HUES64 (cell line): Measurements from ENCODE around the gene AEN.
A peak's percentile ranks its signal among the peaks of the same experiment; 100 is the strongest.

Experiments used
- H3K27ac ChIP-seq: 2 replicates; pipeline ENCODE4 v1.7.0; 2013; ENCODE audit warnings: low read depth, low read length, inconsistent platforms
- H3K27me3 ChIP-seq: 2 replicates; pipeline ENCODE4 v1.6.1; 2013; ENCODE audit warnings: mild to moderate bottlenecking, low read length; ENCODE audit not compliant: insufficient read depth
- H3K36me3 ChIP-seq: 2 replicates; pipeline ENCODE4 v1.6.1; 2013; ENCODE audit warnings: mild to moderate bottlenecking, low read length; ENCODE audit not compliant: insufficient read depth
- H3K4me1 ChIP-seq: 2 replicates; pipeline ENCODE4 v1.6.1; 2013; ENCODE audit warnings: mild to moderate bottlenecking, low read length, moderate library complexity; ENCODE audit not compliant: insufficient read depth
- H3K4me3 ChIP-seq: 2 replicates; pipeline ENCODE4 v1.5.1; 2013; ENCODE audit warnings: mild to moderate bottlenecking, low read length, moderate library complexity
- H3K9ac ChIP-seq: 2 replicates; pipeline ENCODE4 v1.6.1; 2013; ENCODE audit warnings: mild to moderate bottlenecking, low read depth, low read length
- H3K9me3 ChIP-seq: 2 replicates; pipeline ENCODE4 v1.6.1; 2013; ENCODE audit warnings: low read depth, low read length; ENCODE audit not compliant: insufficient read depth
- WGBS: fragments of 150-250, 120-280 bp; methylation state at CpG from one replicate; pipeline ENCODE4 v1.1.7; 2013; ENCODE audit warnings: missing lambda C conversion rate; 5-methylcytosine and 5-hydroxymethylcytosine counted together

Gene AEN

GRCh38 chr15:88605189-88606069, 15.7 kb upstream of the AEN start:
- H3K9ac ChIP-seq, result no peak overlapping the region
- H3K27ac ChIP-seq, result no peak overlapping the region
- WGBS, result 1% methylated on average over 58 of the region's 58 CpGs
- peaks cover 28% of the 10 kb centered on the region for H3K4me1 ChIP-seq
- no peaks in the 10 kb centered on the region for H3K36me3 ChIP-seq
- H3K27me3 ChIP-seq, result peaks cover 70% of the 10 kb centered on the region
- no peaks in the 10 kb centered on the region for H3K9me3 ChIP-seq
- peak overlapping the region; percentile 44 for H3K4me3 ChIP-seq

- Histone ChIP-seq H3K4me1 (peaks cover 36% of the 10 kb centered on the region), H3K4me3 (peak overlapping the region; percentile 44), H3K36me3 (no peaks in the 10 kb centered on the region)
Measured at GRCh38 chr15:88606070-88606794, 14.9 kb upstream of the AEN start.

GRCh38 chr15:88607951-88608350, 13.2 kb upstream of the AEN start:
- no peaks in the 10 kb centered on the region for H3K36me3 ChIP-seq
- H3K4me1 ChIP-seq, result peaks cover 48% of the 10 kb centered on the region
- H3K27me3 ChIP-seq, result peaks cover 70% of the 10 kb centered on the region
- H3K4me3 ChIP-seq, result no peak overlapping the region
- WGBS, result 82% methylated on average over 1 of the region's 1 CpG
- no peaks in the 10 kb centered on the region for H3K9me3 ChIP-seq
- H3K27ac ChIP-seq, result no peak overlapping the region
- H3K9ac ChIP-seq, result no peak overlapping the region

More at GRCh38 chr15:88606070-88606794, 14.9 kb upstream of the AEN start:
- Histone ChIP-seq H3K9me3 (no peaks in the 10 kb centered on the region), H3K9ac (no peak overlapping the region), H3K27ac (no peak overlapping the region), H3K27me3 (peaks cover 73% of the 10 kb centered on the region)
- 16% methylated on average over 20 of the region's 26 CpGs for WGBS

DNA sequence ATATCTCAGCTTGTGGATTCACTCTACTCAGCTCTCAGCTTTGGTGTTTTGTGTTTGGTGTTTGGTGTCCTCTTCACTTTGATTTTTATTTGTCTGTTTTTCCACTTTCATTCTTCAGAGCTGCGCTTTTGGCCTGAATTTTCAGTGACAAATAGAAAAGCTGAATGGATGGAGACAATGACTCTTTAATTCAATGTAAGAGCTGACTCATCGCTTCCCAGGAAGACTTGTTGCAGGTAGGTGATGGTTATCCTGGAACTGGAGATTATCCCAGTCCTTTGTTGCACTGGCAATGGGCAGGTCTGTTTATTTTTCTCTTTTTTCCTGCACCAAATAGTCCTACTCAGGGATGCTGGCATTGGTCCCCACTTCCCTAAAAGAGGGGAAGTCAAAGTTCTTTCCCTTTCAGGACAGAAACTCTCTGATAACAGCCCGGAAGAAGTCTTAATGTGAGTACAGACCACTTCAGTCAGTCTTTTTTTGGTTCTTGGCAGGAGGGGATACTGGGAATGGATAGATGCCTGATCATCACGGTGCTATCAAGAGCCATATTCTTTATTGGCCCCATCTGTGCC, 12.4 kb upstream of the AEN start:
- WGBS, result 85% methylated on average over 4 of the region's 4 CpGs
- Histone ChIP-seq H3K4me3 (no peak overlapping the region), H3K36me3 (no peaks in the 10 kb centered on the region), H3K9me3 (no peaks in the 10 kb centered on the region), H3K4me1 (peaks cover 50% of the 10 kb centered on the region), H3K9ac (no peak overlapping the region), H3K27me3 (peaks cover 66% of the 10 kb centered on the region), H3K27ac (no peak overlapping the region)

GRCh38 chr15:88609344-88610090, 11.6 kb upstream of the AEN start:
- Histone ChIP-seq H3K9me3 (no peaks in the 10 kb centered on the region), H3K27ac (no peak overlapping the region), H3K27me3 (peaks cover 65% of the 10 kb centered on the region), H3K4me1 (peaks cover 57% of the 10 kb centered on the region), H3K4me3 (no peak overlapping the region), H3K9ac (no peak overlapping the region), H3K36me3 (no peaks in the 10 kb centered on the region)
- WGBS, result 77% methylated on average over 4 of the region's 4 CpGs

GRCh38 chr15:88610701-88611231, 10.4 kb upstream of the AEN start:
- H3K9ac ChIP-seq, result no peak overlapping the region
- H3K27ac ChIP-seq, result no peak overlapping the region

DNA sequence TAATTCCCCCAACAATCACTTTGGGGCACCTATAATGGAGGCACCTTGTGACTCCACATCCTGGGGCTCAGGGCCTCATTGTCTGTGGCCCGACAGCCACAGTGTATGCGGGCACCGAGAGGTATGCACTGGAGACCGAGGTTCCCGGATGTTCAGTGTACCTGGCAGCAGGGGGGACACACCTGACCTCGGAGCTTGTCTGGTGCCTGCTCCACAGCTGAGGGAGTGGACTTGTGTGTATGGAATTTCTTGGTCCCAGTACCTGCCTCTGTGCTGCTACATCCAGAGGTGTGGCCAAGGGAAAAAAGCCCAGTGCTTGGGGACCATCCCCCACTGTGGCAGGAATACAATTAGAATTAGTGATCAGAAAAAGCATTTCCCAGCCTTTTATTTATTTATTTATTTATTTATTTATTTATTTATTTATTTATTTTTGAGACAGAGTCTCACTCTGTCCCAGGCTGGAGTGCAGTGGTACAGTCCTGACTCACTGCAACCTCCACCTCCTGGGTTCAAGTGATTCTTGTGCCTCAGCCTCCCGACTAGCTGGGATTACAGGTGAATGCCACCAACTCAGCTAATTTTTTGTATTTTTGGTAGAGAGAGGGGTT, 8.8 kb upstream of the AEN start:
- Histone ChIP-seq H3K4me1 (peaks cover 57% of the 10 kb centered on the region), H3K27ac (no peak overlapping the region), H3K9me3 (no peaks in the 10 kb centered on the region), H3K36me3 (no peaks in the 10 kb centered on the region), H3K27me3 (peaks cover 37% of the 10 kb centered on the region), H3K4me3 (no peak overlapping the region), H3K9ac (no peak overlapping the region)
- 65% methylated on average over 7 of the region's 7 CpGs for WGBS

More at GRCh38 chr15:88610701-88611231, 10.4 kb upstream of the AEN start:
- Histone ChIP-seq H3K4me1 (peaks cover 64% of the 10 kb centered on the region), H3K36me3 (no peaks in the 10 kb centered on the region), H3K4me3 (no peak overlapping the region), H3K27me3 (peaks cover 52% of the 10 kb centered on the region), H3K9me3 (no peaks in the 10 kb centered on the region)
- 10% methylated on average over 4 of the region's 4 CpGs for WGBS

DNA sequence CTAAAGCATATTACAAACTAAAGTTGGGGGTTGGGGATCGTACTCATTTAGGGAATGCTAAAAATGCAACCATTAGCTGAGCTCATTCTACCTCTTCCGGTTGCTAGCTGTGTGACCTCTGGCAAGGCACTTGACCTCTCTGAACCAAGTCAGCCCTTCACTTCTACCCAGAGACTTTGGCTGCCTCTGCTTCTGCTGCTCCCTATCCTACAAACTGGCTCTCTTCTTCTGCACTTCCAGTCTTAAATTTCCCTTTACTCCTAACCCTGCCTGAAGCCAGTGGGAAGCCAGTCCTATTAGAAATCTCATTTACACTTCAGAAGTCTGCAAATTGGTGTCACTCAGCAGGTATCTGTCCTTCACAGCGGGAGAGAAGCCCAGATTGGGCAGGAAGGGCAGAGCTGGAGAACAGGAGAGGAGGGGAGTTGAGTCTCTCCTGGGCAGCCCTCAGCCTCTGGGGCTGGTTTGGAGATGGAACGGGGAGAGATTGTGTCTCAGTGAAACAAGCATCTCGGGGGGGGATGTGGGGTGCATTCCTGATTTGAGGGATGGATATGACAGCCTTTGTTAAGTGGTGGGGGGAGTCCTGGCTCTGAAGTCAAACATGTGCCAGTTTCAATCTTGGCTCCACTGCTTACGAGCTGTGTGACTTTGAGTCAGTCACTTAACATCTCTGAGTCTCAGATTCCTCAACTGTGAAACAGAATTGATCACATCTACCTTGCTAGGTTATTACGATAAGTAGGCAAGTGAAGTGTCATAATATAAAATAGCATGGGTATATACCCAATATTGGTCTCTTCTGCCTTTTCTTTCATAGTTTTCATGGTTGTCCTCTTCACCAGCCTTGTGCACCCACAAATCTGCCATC, 7.8 kb upstream of the AEN start:
- Histone ChIP-seq H3K9ac (no peak overlapping the region), H3K27me3 (peaks cover 27% of the 10 kb centered on the region), H3K4me3 (no peak overlapping the region), H3K9me3 (no peaks in the 10 kb centered on the region), H3K27ac (no peak overlapping the region), H3K4me1 (peaks cover 63% of the 10 kb centered on the region), H3K36me3 (no peaks in the 10 kb centered on the region)
- 11% methylated on average over 6 of the region's 7 CpGs for WGBS

DNA sequence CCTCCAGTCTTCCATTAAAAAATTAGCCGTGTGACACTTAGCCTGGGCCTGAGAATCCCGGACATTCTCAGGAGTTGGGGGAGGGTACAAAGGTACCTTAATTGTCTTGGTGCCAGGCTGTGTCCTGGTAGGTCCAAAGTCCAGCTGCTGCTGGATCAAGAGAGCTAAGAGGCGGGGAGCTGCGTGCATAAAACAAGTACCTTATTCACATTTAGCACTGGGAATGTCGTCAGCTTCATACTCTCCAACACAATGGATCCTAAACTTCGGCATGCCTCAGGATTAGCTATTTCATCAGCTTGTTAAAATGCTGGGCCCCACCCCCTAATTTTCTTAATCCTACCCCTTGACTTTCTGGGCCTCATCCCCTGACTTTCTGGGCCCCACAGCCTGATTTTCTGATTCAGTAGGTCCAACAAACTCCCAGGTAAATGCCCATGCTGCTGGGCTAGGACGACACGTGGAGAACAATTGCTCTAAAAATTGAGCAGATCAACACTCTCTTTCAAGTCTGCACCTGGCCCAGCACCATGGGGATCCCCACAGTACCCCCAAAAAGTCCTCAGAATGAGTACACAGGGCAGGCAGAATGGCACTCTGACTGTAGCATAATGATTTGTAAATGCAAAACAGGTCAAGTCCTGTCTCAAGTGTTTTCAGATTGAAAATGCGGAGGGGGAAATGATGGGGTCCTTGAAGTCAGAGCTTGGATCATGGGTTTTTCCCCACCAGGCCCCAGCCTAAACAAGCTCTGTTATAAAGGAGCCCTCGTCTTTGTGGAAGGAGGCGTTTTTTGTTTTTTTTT, 5.6 kb upstream of the AEN start:
- Histone ChIP-seq H3K9ac (peak overlapping the region; percentile 46; the same call in 1 of the 2 replicates), H3K9me3 (no peaks in the 10 kb centered on the region), H3K36me3 (no peaks in the 10 kb centered on the region), H3K4me3 (no peak overlapping the region), H3K4me1 (peaks cover 55% of the 10 kb centered on the region), H3K27ac (peak overlapping the region; percentile 74; the same call in 1 of the 2 replicates), H3K27me3 (peaks cover 19% of the 10 kb centered on the region)
- WGBS, result 62% methylated on average over 11 of the region's 11 CpGs
